NCI-H1048 (cell line): Measurements from ENCODE around the gene PHYHD1.
"Not testable (repeated sequence)": the region's sequence is repeated elsewhere in the genome, so short reads cannot be mapped to it uniquely, and the experiment has no call there.

ENCODE experiments used
- DNase-seq: peaks from one replicate; lab custom pipeline; 2025; lab: John Stamatoyannopoulos, UW

Gene PHYHD1

GRCh38 chr9:128921881-128922763 lies 1.3 kb downstream of the PHYHD1 start:
- no peak for DNase-seq

GRCh38 chr9:128923493-128923883 lies 2.7 kb downstream of the PHYHD1 start:
- DNase-seq, result no peak

- DNase-seq, result no peak
Observed at GRCh38 chr9:128927731-128928411, 7.1 kb downstream of the PHYHD1 start.

GRCh38 chr9:128928624-128929023 lies 7.8 kb downstream of the PHYHD1 start:
- DNase-seq, result no peak

- no peak for DNase-seq
Observed at GRCh38 chr9:128929560-128929959, 8.8 kb downstream of the PHYHD1 start.

- DNase-seq, result no peak
Observed at GRCh38 chr9:128933731-128934130, 12.9 kb downstream of the PHYHD1 start.

- no peak for DNase-seq
Observed at GRCh38 chr9:128936171-128936865, 15.5 kb downstream of the PHYHD1 start.

GRCh38 chr9:128937310-128938165 lies 16.8 kb downstream of the PHYHD1 start:
- DNase-seq, result no peak

GRCh38 chr9:128940271-128940921 lies 19.6 kb downstream of the PHYHD1 start:
- DNase-seq, result no peak

- DNase-seq, result no peak
Observed at GRCh38 chr9:128940946-128941755, 20.4 kb downstream of the PHYHD1 start.

GRCh38 chr9:128943832-128944620 lies 23.2 kb downstream of the PHYHD1 start:
- DNase-seq, result no peak

GRCh38 chr9:128944966-128945365 lies 24.2 kb downstream of the PHYHD1 start:
- DNase-seq, result not testable (repeated sequence)

GRCh38 chr9:128945798-128946501 lies 25.2 kb downstream of the PHYHD1 start:
- DNase-seq, result no peak

- DNase-seq, result no peak
Observed at GRCh38 chr9:128946571-128947276, 25.9 kb downstream of the PHYHD1 start.

GRCh38 chr9:128947277-128947526 lies 26.4 kb downstream of the PHYHD1 start:
- DNase-seq, result no peak

- DNase-seq, result peak; percentile 86
Observed at GRCh38 chr9:128947527-128948301, 26.9 kb downstream of the PHYHD1 start, which contains the start of the genes DOLK and NUP188. DOLK (minus strand) TSS chr9:128947603; CDS start chr9:128947303, 300 bp downstream. NUP188 (plus strand) TSS chr9:128947699; CDS start chr9:128947720, 21 bp downstream.

- DNase-seq, result not testable (repeated sequence)
Observed at GRCh38 chr9:128961403-128961802, 40.6 kb downstream of the PHYHD1 start.
